GM13977 (cell line): ENCODE measurements around the gene SETD2.

Experiments
- DNase-seq: peaks from one replicate; pipeline ENCODE4 v3.0.0; 2012; ENCODE audit warnings: low spot score
- CTCF ChIP-seq: IDR thresholded peaks from 2 replicates; pipeline ENCODE4 v1.5.1; 2012; ENCODE audit warnings: mild to moderate bottlenecking, control low read depth; ENCODE audit not compliant: insufficient read depth; ENCODE audit errors: extremely low read depth, missing control alignments
- in situ Hi-C: fragments of 300-500 bp; cut with MboI; formaldehyde crosslinking; loops from one replicate; pipeline ENCODE4 v1.12.0; 2022; ENCODE audit warnings: low sequenced_read_pairs, low pct_unique_long_range_greater_than_20kb, mixed read lengths, inconsistent platforms; ENCODE audit not compliant: unreplicated experiment

Gene SETD2

GRCh38 chr3:47113669-47114365 is 50.1 kb downstream of the SETD2 start:
- in situ Hi-C loops = no loop called here
- no peak for TF ChIP-seq CTCF
- no peak for DNase-seq

- no peak for TF ChIP-seq CTCF
- in situ Hi-C loops = no loop called here
- no peak for DNase-seq
Measured at GRCh38 chr3:47112997-47113396, 50.9 kb downstream of the SETD2 start.

- in situ Hi-C loops = no loop called here
- no peak for TF ChIP-seq CTCF
- no peak for DNase-seq
Measured at GRCh38 chr3:47109393-47109792, 54.5 kb downstream of the SETD2 start.

- no peak for DNase-seq
- TF ChIP-seq CTCF = no peak
- in situ Hi-C loops = no loop called here
Measured at GRCh38 chr3:47108546-47108945, 55.4 kb downstream of the SETD2 start.

GRCh38 chr3:47104259-47104658 is 59.7 kb downstream of the SETD2 start:
- in situ Hi-C loops = no loop called here
- no peak for TF ChIP-seq CTCF
- DNase-seq = no peak

- no peak for TF ChIP-seq CTCF
- no peak for DNase-seq
- in situ Hi-C loops = no loop called here
Measured at GRCh38 chr3:47103619-47104018, 60.3 kb downstream of the SETD2 start.

- TF ChIP-seq CTCF = no peak
- in situ Hi-C loops = no loop called here
- no peak for DNase-seq
Measured at GRCh38 chr3:47102081-47102600, 61.8 kb downstream of the SETD2 start.
